ENCODE results near the gene ZBTB32.

- TF ChIP-seq EZH2phosphoT487 (IDR thresholded peaks at IDR 0.05; ENCODE audit: borderline replicate concordance, low read length) (no peak), CTCF (IDR thresholded peaks at IDR 0.05; ENCODE audit: low read depth, low read length, poor library complexity, severe bottlenecking) (no peak)
These were observed 27.5 kb downstream of the ZBTB32 start for GRCh38 chr19:35731779-35732405.
